ENCODE measurements around the gene GFY. TPM values are rescaled to one million over a fixed set of nuclear protein-coding genes. Genes with fewer than 3 reads are reported as not detected.

GFY gene
- total and polyA plus RNA-seq, 2 donors (not counting 3 experiments of a cell fraction or from before 2014, with no cell fraction given) = not detected

DNA sequence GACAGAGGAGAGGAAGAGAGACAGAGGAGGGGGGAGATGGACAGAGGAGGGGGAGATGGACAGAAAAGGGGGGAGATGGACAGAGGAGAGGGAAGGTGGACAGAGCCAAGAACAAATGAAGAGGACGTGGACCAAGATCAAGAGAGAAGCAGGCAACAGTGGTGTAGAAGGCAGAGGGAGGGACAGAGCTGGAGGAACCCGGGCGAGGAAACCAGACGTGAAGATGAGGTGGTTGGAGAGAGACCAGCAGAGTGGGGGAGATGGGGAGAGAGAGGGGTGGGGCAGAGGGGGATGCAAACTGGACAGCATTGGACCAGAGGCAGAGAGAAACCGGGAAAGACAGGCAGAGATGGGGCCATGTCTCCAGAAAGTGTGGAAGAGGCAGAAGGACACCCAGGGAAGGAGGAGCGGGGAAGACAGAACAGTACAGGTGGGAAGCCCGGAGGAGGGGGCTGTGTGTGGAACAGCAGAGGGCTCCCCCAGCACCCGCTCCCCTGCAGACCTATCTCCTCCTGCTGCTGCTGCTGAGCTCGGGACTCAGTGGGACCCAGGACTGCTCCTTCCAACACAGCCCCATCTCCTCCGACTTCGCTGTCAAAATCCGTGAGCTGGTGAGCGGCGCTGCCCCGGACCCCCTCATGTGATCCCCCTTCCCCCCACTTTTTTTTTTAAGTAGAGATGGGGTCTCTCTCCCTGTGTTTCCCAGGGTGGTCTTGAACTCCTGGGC, 50.2 kb downstream of the GFY start:
- dilution Hi-C loops (cut with MboI; ENCODE audit: extremely low pct_ligation_motif_present, low sequenced_read_pairs) = no loop called here
- no peak overlapping the region for H2AFZ ChIP-seq (ENCODE audit: low read depth, low read length)
- H3K9me3 ChIP-seq (replicated peaks; ENCODE audit: control insufficient read depth, insufficient read depth, low read length) = no peaks in the 10 kb centered on the region
- peaks cover 6% of the 10 kb centered on the region for H3K4me1 ChIP-seq (ENCODE audit: control insufficient read depth, extremely low read depth, insufficient read depth, low read length)
- H3K79me2 ChIP-seq (ENCODE audit: control insufficient read depth, insufficient read depth, low read length) = no peaks in the 10 kb centered on the region
- H3K4me3 ChIP-seq (replicated peaks in 1 of 3; ENCODE audit: insufficient read depth in 1 of 3, low read depth in 1 of 3, low read length in 3 of 3) = no peak overlapping the region
- BruUV-seq (replicated peaks) = no TSS peak
- DNase-seq (ENCODE audit: low read depth, low spot score) = no peak
- ChIA-PET CTCF (interaction anchor here (0.6 to 2.2 kb wide), 10 partner anchors 9 to 112 kb away, joined by 3 to 13 read pairs (median 4); partner anchors contain the start of genes DKKL1, PIH1D1 and RPS11), POLR2A (interaction anchor here (1.4 kb wide), 1 partner anchor 14 kb away, joined by 4 read pairs; no protein-coding TSS in a partner anchor)
- FAIRE-seq = no peak
- intact Hi-C loops (cut with micrococcal nuclease) = loop anchor here (1.0 to 2.0 kb wide), 2 partner anchors 23 to 37 kb away; partner anchors contain the start of genes ALDH16A1 and FCGRT
- H3K4me2 ChIP-seq (ENCODE audit: insufficient read depth, low read length) = no peak overlapping the region
- H3K9ac ChIP-seq (replicated peaks; ENCODE audit: extremely low read depth, insufficient read depth, low read length) = no peak overlapping the region
- H3K36me3 ChIP-seq (ENCODE audit: control insufficient read depth in 2 of 2, extremely low read depth in 1 of 2, insufficient read depth in 2 of 2, low read length in 2 of 2) = no peaks in the 10 kb centered on the region
- H3K27me3 ChIP-seq (ENCODE audit: control insufficient read depth in 2 of 2, insufficient read depth in 2 of 2, low read length in 2 of 2) = no peaks in the 10 kb centered on the region
- TF ChIP-seq FOS (IDR thresholded peaks at IDR 0.05; ENCODE audit: borderline replicate concordance, insufficient read depth, low read length) (no peak), GATA2 (IDR thresholded peaks at IDR 0.05; ENCODE audit: insufficient read depth, insufficient read length, low read depth, low read length) (no peak), MYC (IDR thresholded peaks at IDR 0.05; ENCODE audit: low read depth, low read length) (no peak), POLR2A (IDR thresholded peaks at IDR 0.05; ENCODE audit: low read depth, low read length) (no peak), MAX (IDR thresholded peaks at IDR 0.05; ENCODE audit: insufficient read depth, insufficient read length) (no peak), POLR2AphosphoS5 (IDR thresholded peaks at IDR 0.05; ENCODE audit: insufficient read depth, low read depth, low read length) (no peak), EZH2 (IDR thresholded peaks at IDR 0.05; ENCODE audit: borderline replicate concordance, low read depth, low read length, severe bottlenecking) (no peak), JUN (IDR thresholded peaks at IDR 0.05; ENCODE audit: borderline replicate concordance, insufficient read depth, insufficient read length, low read depth) (no peak)
- TF ChIP-seq, protein P1, sequence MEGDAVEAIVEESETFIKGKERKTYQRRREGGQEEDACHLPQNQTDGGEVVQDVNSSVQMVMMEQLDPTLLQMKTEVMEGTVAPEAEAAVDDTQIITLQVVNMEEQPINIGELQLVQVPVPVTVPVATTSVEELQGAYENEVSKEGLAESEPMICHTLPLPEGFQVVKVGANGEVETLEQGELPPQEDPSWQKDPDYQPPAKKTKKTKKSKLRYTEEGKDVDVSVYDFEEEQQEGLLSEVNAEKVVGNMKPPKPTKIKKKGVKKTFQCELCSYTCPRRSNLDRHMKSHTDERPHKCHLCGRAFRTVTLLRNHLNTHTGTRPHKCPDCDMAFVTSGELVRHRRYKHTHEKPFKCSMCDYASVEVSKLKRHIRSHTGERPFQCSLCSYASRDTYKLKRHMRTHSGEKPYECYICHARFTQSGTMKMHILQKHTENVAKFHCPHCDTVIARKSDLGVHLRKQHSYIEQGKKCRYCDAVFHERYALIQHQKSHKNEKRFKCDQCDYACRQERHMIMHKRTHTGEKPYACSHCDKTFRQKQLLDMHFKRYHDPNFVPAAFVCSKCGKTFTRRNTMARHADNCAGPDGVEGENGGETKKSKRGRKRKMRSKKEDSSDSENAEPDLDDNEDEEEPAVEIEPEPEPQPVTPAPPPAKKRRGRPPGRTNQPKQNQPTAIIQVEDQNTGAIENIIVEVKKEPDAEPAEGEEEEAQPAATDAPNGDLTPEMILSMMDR (IDR thresholded peaks at IDR 0.05; ENCODE audit: extremely low read depth in 1 of 2, insufficient read depth in 1 of 2, low read depth in 1 of 2, low read length in 2 of 2) = no peak
- no peak overlapping the region for H3K27ac ChIP-seq (ENCODE audit: insufficient read depth, low read depth, low read length)
- no peaks in the 10 kb centered on the region for H4K20me1 ChIP-seq (replicated peaks; ENCODE audit: control insufficient read depth, extremely low read depth, insufficient read depth, low read length)
- no peaks in the 10 kb centered on the region for H3K9me1 ChIP-seq (replicated peaks; ENCODE audit: control insufficient read depth, extremely low read depth, insufficient read depth, low read length)

Measured in endothelial cell of umbilical vein (primary cell).